Esophagus mucosa (tissue), 1 donor: ENCODE data around the gene IQCM. TPM values are rescaled to one million over a fixed set of nuclear protein-coding genes. Genes with fewer than 3 reads are reported as not detected.
A peak's percentile ranks its signal among the peaks of the same experiment; 100 is the strongest.
"Not testable (repeated sequence)": the region's sequence is repeated elsewhere in the genome, so short reads cannot be mapped to it uniquely, and the experiment has no call there.

Source experiments
- ATAC-seq: fragments of 200-7000 bp; cut with Tn5 transposase; one replicate; pipeline ENCODE4 v1.9.1; 2020
- total RNA-seq: library from RNA; stranded (reverse); gene quantifications from one replicate; pipeline ENCODE4 v1.2.4, GENCODE V29; 2023
- donor health status: DM: yes; HTN: yes; CAD: no.

Gene IQCM
- total RNA-seq, 1 donor from 2014 or later: not detected

GRCh38 chr4:149555146-149555545 is 260.5 kb downstream of the IQCM start:
- ATAC-seq: no peak

DNA sequence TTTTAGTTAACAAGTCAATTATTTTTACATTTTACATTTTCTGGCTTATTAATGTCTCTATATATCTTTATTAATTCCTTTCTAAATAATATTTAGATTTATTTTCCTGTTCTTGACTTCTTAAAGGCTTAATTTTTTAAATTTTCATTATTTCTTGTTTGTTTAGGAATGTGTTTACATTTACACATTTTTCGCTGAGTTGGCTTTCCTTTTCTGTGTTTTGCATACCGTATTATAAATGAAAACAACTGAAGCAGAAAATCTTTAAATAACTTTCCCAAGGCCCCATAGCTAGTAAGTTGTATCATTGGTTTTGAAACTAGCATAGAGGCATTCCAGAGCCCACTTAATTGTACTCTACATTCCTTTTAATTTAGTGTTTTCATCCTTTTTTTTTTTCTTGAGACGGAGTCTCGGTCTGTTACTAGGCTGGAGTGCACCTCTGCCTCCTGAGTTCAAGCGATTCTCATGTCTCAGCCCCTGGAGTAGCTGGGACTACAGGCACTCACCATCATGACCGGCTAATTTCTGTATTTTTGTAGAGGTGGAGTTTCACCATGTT is 261.6 kb downstream of the IQCM start:
- no peak for ATAC-seq

DNA sequence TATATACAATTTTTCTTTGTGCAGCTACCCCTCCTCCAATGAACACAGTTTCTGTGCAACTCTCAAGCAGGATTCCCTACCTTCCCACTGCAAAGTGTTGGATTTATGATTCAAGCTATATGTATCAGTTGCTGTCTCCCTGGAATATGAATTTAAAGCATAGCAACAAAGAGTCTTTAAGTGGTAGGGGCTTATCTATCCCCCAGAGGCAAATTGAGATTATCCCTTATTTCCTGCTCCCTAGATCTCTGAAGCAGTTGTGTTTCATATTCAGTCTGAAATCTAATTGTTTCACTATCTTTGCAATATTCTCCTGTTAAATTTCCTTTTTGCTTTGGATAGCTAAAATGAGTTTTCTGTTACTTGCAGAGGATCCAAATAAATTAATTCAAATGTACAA is 263.0 kb downstream of the IQCM start:
- ATAC-seq: no peak

DNA sequence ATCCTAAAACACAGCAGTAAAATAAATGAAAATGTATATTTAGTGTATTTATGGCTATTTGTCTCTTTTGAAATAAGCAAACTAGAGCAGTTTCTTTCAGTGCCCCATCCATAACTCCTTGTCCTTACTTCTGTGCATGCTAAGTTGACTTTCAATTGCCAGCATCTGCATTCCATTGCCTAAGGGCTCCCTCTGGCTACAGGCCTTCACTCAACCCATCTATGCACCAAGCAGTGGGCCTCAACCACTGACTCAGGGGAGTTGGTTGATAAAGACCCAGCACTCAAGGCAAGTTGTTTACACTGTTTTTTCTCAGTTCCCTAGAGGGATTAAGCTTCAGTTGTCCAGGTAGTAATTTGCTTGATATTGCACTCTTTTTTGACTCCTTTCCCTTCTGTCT is 265.7 kb downstream of the IQCM start:
- no peak for ATAC-seq

DNA sequence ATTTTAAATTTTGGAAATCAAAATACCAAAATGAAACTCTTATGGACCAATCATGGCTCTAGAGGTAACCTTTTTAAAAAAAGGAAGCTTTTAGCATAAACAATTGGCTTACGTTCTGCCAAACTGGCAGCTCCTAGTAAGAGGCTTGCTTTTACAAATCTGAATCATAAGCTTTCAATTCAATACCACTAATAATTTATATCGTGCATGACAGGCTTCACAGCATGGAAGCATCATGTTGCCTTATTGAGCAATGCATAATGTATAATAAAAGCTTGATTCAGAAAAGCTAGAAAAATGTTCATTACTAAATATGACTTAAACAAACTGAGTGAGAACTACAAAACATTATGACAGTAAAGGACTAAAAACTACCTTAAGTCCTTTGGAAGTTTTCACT is 280.9 kb downstream of the IQCM start:
- no peak for ATAC-seq

DNA sequence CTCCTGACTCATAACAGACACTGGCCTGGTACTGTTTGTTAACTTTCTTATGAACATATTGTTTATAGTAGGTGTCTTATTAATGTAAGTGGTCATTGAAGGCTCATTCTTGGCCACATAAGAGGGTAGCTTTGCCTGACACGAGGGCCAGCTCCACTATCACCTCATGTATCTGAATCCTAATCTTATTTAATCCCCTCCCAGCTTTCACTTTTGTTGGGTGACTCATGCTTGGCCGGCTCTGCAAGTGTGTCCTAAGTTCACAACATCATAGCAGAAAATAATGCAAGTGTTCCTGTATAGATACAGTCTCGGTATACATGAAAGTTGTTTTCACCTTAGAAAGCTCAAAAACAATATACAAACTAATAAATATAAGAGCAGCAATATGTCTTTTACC is 283.8 kb downstream of the IQCM start:
- peak; percentile 31 for ATAC-seq

DNA sequence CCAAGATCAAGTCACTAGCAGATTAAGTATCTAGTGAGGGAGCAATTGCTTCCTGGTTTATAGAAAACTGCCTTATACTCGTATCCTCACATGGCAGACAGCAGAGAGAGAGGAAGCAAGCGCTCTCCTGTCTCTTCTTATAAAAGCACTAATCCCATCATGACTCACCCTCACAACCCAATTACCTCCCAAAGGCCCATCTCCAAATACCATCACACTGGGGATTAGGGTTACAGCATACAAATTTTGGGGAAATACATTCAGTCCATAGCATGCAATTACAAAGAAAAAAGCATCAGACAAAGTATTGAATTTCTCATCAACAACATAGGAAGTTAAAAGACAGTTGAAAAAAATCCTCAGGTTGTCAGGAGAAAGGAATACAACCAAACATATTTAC is 292.6 kb downstream of the IQCM start:
- ATAC-seq: no peak

DNA sequence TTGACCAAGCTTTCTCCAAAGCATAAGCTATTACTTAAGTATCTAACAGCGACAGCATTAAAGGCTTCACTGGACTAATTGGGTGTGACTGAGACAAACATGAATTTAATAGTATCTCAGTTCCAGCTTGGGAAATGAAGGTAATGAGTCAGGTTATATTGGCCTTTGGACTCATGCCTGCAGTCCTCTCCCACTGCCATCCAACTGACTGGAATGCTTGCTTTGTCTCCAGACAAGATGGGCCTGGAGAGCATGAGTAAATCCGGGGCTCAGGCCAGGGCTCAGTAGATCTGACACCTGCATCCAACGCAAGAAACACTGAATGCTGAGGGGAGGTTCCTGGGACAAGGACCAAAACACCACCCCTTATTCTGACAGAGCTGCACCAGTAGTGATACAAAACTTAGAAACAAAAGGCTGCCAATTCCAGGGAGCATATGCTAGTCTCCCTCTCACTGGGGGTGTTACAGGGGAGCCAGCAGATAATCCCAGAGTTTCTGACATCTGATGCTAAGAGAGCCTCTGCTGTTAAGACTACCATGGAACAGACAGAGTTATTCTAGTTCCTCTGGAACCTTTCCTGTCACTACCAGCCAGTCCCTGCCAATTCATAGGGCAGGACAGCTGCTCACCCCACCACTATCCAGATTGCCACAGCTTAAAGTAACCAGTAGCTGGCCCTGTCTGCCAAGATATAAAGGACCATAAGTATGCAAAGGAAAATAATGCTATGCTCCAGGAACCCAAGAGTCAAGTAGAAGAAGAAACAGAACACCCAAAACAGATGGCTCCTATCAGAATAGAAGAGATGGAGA is 293.8 kb downstream of the IQCM start:
- peak; percentile 25 for ATAC-seq

- no peak for ATAC-seq
Observed at GRCh38 chr4:149518471-149518870, 297.2 kb downstream of the IQCM start.

GRCh38 chr4:149513081-149513480 is 302.6 kb downstream of the IQCM start:
- no peak for ATAC-seq

DNA sequence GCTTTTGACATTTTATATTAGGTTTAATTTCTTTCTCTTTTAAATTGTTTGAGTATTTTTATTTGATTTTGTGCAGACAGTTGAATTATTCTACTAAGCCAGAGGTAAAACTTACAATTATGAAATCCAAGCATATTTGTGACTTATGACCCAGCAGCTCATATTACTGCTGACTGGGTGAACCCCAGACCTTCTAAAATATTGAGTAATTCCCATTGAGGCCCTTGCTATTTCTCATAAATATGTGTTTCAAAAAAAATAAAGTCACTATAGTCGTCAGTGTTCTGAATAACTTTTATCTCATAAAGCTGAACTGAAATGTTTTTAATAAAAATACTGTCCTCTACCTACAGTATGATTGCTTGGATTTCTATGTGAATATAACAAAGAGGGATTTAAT is 303.1 kb downstream of the IQCM start:
- ATAC-seq: no peak

DNA sequence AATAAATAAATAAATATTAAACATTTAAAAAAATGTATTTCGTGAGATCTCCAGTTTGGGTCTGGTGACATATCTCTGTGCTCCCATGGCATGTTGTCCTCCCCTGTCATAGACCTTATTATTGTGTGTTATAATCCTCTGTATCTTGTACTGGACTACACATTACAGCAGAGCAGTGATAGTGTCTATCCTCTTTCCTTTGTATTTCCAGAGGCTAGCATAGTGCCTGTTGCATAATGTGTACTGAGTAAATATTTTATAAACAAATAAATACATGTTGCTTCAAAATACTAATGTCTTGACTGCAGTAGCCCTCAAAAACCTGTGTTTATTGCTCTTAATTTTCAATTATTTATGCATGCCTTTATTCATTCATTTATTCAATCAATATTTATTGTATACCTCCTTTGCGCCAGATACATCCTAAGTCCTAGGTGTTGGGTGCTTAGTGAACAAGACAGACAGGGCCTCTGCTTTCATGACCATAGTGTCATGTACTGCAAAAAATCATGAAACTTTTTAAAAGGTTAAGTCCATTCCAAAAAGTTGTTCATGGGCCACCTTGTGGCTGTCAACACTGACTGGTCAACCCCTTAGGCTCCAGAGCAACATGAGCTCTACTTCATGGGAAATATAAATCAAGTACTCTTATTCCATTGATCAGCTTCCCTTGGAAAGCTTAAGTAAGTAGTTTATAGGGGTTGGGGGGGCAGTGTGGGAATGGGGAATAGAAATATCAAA is 303.9 kb downstream of the IQCM start:
- ATAC-seq: no peak

- not testable (repeated sequence) for ATAC-seq
Observed at GRCh38 chr4:149507309-149507708, 308.3 kb downstream of the IQCM start.

DNA sequence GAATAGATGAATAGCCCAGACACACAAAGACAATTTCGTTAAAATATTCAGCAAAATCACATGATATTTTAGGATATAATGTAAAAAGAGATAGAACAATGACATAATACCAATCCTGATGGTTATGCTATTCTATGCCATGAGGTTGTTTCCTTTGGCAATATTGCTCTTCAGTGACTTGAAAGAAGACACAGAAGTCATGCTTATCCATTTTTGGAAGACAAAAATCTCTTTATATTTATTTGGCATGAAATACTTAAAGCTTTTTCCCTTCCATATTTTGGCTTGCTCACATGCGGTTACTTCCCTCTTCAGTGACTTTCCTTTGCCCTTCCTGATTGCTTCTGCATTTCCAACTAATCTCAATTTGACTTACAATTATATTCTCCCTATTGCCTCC is 314.8 kb downstream of the IQCM start:
- no peak for ATAC-seq

DNA sequence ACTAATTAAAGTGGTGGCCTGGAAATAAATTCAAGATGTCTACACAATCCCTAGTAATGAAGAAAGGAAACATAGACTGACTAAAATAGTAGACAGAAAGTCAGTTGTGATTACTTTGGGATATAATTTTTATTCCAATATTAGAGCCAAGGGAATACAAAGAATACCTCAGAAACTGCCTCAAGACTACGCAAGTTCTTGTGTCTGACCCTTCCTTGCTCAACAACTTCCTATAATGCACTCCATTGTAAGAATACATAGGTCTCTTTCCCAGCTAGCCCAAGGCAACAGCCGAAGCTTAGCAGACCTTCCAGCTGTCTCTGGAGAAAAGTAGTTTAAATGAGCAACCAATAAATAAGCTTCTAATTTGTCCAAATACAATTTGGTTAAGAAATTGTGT is 315.9 kb downstream of the IQCM start:
- no peak for ATAC-seq

DNA sequence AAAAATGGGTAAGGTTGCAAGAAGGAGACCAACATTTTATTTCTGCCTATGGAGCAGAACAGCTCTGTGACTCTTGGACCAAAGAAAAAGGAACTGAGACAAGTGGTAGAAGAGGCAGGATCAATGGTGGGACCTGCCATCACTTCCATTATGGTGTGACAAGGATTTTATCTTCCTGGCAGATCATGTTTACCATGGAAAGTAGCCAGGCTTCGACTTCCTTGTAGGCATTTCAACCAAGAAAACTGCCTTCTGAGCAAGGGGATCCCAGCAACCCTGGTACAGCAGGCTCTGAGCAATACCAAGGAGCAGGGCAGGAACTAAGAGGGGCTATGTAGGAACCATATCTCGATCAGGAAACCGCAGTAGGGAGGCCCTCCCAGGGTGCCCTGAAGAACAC is 317.4 kb downstream of the IQCM start:
- ATAC-seq: no peak

DNA sequence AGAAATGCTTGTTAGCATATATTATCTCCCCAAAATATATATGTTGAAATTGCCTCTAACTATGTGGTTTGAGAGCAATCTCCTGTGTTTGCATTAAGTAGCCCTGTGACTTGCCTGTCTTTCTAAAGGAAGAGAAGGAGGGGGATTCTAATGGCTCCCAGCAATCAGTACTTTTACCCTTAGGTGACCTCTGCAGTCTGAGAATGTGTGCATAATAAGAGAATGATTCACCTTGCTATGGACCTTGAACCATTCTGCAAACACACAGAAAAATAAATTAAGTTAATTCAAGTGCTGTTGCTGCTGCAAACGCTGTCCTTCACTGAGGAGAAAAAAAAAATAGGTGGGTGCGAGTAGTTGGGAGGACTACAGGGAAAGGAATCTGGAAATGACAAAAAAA is 322.2 kb downstream of the IQCM start:
- no peak for ATAC-seq

DNA sequence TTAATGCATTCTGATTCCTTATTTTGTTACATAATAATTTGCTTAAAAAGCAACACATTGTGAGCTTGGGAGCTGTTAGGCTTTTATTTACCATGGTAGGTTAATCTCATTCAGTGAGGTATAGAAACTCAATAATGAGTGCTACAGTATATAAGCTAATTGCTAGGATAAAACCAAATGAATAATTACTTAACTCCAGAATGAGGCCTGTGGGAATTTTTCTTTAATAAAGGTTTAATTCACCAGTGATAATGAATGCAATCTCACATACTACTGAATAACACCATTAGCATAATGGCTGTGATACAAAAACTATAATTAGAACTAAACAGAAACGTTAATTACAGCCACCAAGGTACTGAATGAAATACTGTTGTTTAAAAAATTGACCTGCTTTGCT is 326.3 kb downstream of the IQCM start:
- ATAC-seq: no peak

DNA sequence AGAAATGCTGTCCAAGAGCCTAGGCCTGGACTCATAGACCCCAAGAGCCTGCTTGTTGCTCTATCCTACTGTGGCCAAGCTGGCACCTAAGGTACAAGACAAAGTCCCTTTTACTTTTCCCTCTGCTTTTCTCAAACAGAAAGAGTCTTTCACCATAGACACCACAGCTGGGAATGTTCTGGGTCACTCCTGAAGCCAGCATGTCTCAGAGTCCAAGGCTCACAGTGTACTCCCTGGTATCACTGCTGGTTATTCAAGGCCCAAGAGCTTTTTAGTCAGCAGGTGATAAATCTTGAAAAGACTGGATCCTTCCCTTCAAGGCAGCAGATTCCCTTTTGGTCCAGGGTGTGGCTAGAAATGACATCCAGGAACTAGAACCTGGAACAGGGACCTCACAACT is 328.8 kb downstream of the IQCM start:
- ATAC-seq: no peak

DNA sequence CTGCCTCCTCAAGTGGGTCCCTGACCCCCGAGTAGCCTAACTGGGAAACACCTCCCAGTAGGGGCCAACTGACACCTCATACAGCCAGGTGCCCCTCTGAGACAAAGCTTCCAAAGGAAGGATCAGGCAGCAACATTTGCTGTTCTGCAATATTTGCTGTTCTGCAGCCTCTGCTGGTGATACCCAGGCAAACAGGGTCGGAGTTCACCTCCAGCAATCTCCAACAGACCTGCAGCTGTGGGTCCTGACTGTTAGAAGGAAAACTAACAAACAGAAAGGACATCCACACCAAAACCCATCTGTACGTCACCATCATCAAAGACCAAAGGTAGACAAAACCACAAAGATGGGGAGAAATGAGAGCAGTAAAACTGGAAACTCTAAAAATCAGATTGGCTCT is 347.0 kb downstream of the IQCM start:
- ATAC-seq: not testable (repeated sequence)

DNA sequence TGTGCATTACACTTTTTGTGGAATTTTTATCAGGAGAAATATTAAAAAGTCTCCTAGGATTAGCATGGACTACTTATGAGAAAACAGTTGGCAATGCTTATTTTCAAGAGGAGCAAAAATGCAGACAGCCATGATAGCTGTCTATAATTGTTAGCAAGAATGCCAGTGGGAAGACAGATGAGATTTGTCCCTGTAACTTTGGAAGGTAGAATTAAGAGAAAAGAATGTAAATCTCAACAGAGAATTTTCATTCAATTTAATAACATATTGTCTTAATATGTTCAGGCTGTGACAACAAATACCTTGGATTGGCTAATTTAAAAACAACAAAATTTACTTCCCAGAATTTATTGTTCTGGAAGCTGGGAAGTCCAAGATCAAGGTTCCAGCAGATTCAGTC is 349.2 kb downstream of the IQCM start:
- ATAC-seq: no peak

- ATAC-seq: no peak
Observed at GRCh38 chr4:149465955-149466354, 349.7 kb downstream of the IQCM start.

DNA sequence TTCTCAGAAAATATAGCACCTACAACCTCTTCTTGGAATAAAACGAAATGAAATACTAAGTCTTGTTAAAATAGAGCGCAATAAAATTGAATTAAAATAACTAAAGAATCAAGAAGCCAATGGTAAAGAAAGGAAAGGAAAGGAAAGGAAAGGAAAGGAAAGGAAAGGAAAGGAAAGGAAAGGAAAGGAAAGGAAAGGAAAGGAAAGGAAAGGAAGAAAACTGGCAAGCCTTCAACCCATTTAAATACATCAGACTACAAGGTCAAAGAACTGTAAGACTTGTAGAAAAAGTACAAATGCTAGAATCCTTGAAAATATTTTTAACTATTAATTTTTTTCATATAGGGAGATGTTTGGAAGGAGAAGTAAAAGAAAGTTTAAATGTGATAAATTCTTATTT is 372.1 kb downstream of the IQCM start:
- no peak for ATAC-seq

DNA sequence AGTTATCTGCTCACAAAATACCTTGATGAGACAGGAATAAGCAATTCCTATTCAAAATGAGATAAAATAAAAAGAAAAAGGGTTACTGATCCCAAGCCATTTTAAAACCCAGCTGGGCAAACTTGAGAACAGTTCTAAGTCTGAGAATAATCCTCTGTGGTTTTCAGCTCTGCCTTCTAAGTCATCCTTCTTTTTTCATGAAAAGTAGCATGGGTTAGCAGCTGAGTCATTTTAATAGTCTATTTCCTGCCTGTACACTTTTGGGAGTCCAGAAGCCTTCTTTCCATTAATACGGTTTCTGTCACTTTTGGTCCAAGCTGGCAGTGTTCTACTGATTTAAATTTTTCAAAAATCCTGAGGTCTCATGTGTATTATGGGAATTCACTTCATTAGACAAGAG is 374.3 kb downstream of the IQCM start:
- ATAC-seq: no peak
